Esophagus muscularis mucosa (tissue), 4 donors: ENCODE results near the gene ANKRD11.

Experiments
- EP300 ChIP-seq: sonication (generic); formaldehyde crosslinking; IDR thresholded peaks from one replicate; pipeline ENCODE4 v1.6.1; 2017; ENCODE audit warnings: antibody characterized with exemption
- POLR2AphosphoS5 ChIP-seq, 2 donors: sonication (generic); formaldehyde crosslinking; IDR thresholded peaks; one replicate each; pipeline ENCODE4 v1.6.1; 2017; ENCODE audit warnings: antibody characterized with exemption in 2 of 2
- TF ChIP-seq, protein P1 (sequence below), 3 experiments: fragments of 200-600 bp in 2 of 3; fragments of 450-650 bp in 1 of 3; sonication (generic) in 2 of 3; IDR thresholded peaks; one replicate each; pipeline ENCODE4 v1.5.1; 2017 to 2019; ENCODE audit warnings: antibody characterized with exemption in 3 of 3, mild to moderate bottlenecking in 2 of 3, moderate library complexity in 1 of 3

DNA sequence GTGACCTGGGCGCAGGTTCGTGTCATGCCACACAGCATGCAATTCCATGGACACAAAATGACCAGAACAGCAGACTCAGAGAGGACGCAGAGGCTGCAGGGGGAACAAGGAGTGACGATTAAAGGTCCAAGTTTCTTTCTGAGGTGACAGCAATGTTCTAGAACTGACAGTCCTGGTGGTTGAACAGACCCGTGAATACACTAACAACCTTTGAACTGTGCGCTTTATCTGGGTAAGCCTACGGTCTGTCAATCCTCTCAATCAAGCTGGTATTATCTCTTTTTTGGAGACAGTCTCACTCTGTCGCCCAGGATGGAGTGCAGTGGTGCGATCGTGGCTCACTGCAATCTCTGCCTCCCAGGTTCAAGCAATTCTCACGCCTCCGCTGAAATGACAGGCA is 138.7 kb downstream of the ANKRD11 start:
- TF ChIP-seq, protein P1, sequence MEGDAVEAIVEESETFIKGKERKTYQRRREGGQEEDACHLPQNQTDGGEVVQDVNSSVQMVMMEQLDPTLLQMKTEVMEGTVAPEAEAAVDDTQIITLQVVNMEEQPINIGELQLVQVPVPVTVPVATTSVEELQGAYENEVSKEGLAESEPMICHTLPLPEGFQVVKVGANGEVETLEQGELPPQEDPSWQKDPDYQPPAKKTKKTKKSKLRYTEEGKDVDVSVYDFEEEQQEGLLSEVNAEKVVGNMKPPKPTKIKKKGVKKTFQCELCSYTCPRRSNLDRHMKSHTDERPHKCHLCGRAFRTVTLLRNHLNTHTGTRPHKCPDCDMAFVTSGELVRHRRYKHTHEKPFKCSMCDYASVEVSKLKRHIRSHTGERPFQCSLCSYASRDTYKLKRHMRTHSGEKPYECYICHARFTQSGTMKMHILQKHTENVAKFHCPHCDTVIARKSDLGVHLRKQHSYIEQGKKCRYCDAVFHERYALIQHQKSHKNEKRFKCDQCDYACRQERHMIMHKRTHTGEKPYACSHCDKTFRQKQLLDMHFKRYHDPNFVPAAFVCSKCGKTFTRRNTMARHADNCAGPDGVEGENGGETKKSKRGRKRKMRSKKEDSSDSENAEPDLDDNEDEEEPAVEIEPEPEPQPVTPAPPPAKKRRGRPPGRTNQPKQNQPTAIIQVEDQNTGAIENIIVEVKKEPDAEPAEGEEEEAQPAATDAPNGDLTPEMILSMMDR (IDR thresholded peaks at IDR 0.05), result no peak
- TF ChIP-seq POLR2AphosphoS5 (IDR thresholded peaks at IDR 0.05) (no peak), EP300 (no peak)
